IMR-90 (cell line): ENCODE results near the gene ZNF609. TPM values are rescaled to one million over a fixed set of nuclear protein-coding genes. Genes with fewer than 3 reads are reported as not detected.
"Not testable (repeated sequence)": the region's sequence is repeated elsewhere in the genome, so short reads cannot be mapped to it uniquely, and the experiment has no call there.

ENCODE experiments used
- ATAC-seq: fragments of 200-7000 bp; cut with Tn5 transposase; 2 replicates; pipeline ENCODE4 v1.9.1; 2020; ENCODE audit warnings: low read depth, mild to moderate bottlenecking, moderate library complexity
- BruUV-seq: library from RNA; stranded (reverse); fragments of 400-500 nt; replicated peaks from 2 replicates; lab custom pipeline; 2021; lab: Mats Ljungman, UMichigan
- CTCF ChIA-PET: fragments of 300-600 bp; formaldehyde crosslinking; extraction: SDS; loops from one replicate; lab custom pipeline; 2021; ENCODE audit warnings: antibody characterized with exemption; lab: Yijun Ruan, JAX
- POLR2A ChIA-PET: fragments of 300-600 bp; sonication (Branson Sonifier 250); formaldehyde crosslinking; loops from one replicate; lab custom pipeline; 2022; ENCODE audit warnings: antibody characterized with exemption; ENCODE audit not compliant: unreplicated experiment; lab: Charles Lee
- DNase-seq: peaks from one replicate; pipeline ENCODE4 v3.0.0; 2013
- H2AFZ ChIP-seq: replicated peaks from 2 replicates; pipeline ENCODE3; 2013; ENCODE audit warnings: low read length, mild to moderate bottlenecking; ENCODE audit not compliant: poor library complexity
- H2AK5ac ChIP-seq: 2 replicates; pipeline ENCODE4 v1.6.1; 2013; ENCODE audit warnings: low read depth, low read length, inconsistent platforms
- H2AK9ac ChIP-seq: replicated peaks from 2 replicates; pipeline ENCODE3; 2013; ENCODE audit warnings: mild to moderate bottlenecking, low read depth, low read length, moderate library complexity; ENCODE audit not compliant: poor library complexity
- H2BK120ac ChIP-seq: 2 replicates; pipeline ENCODE4 v1.6.1; 2013; ENCODE audit warnings: low read depth, low read length, inconsistent platforms
- H2BK15ac ChIP-seq: 3 replicates; pipeline ENCODE4 v1.6.1; 2013; ENCODE audit warnings: low read depth, low read length, inconsistent platforms
- H2BK20ac ChIP-seq: 2 replicates; pipeline ENCODE4 v1.6.1; 2013; ENCODE audit warnings: low read depth, mild to moderate bottlenecking, inconsistent platforms, low read length, moderate library complexity
- H2BK5ac ChIP-seq: 2 replicates; pipeline ENCODE4 v1.6.1; 2013; ENCODE audit warnings: mild to moderate bottlenecking, low read depth, low read length, inconsistent platforms; ENCODE audit not compliant: poor library complexity, severe bottlenecking
- H3K14ac ChIP-seq: replicated peaks from 2 replicates; pipeline ENCODE4 v1.6.1; 2013; ENCODE audit warnings: low read depth, low read length, inconsistent platforms
- H3K18ac ChIP-seq: 2 replicates; pipeline ENCODE4 v1.6.1; 2013; ENCODE audit warnings: low read depth, low read length, control low read depth
- H3K23ac ChIP-seq: 2 replicates; pipeline ENCODE4 v1.6.1; 2013; ENCODE audit warnings: low read depth, low read length, inconsistent platforms
- H3K27ac ChIP-seq: 2 replicates; pipeline ENCODE4 v1.5.1; 2013; ENCODE audit warnings: mild to moderate bottlenecking, control low read depth, low read length; ENCODE audit not compliant: insufficient read depth
- H3K27me3 ChIP-seq: 2 replicates; pipeline ENCODE4 v1.6.1; 2013; ENCODE audit warnings: low read length; ENCODE audit not compliant: control insufficient read depth, insufficient read depth
- H3K36me3 ChIP-seq: 2 replicates; pipeline ENCODE4 v1.6.1; 2013; ENCODE audit warnings: low read length, mixed read lengths; ENCODE audit not compliant: control insufficient read depth, insufficient read depth
- H3K4ac ChIP-seq: 2 replicates; pipeline ENCODE4 v1.6.1; 2013; ENCODE audit warnings: low read depth, low read length, inconsistent platforms
- H3K4me1 ChIP-seq: 2 replicates; pipeline ENCODE4 v1.6.1; 2013; ENCODE audit warnings: low read length, mixed read lengths; ENCODE audit not compliant: control insufficient read depth, insufficient read depth
- H3K4me2 ChIP-seq: 2 replicates; pipeline ENCODE4 v1.6.1; 2013; ENCODE audit warnings: low read depth, mild to moderate bottlenecking, control low read depth, low read length, moderate library complexity
- H3K4me3 ChIP-seq: 2 replicates; pipeline ENCODE4 v1.5.1; 2013; ENCODE audit warnings: low read depth, mild to moderate bottlenecking, control low read depth, low read length, moderate library complexity; ENCODE audit not compliant: insufficient read depth
- H3K56ac ChIP-seq: 2 replicates; pipeline ENCODE4 v1.6.1; 2013; ENCODE audit warnings: low read length, inconsistent platforms; ENCODE audit not compliant: insufficient read depth; ENCODE audit errors: extremely low read depth
- H3K79me1 ChIP-seq, 2 experiments: 2 replicates each; pipeline ENCODE4 v1.6.1; 2013; ENCODE audit warnings: low read length in 2 of 2, inconsistent platforms in 1 of 2, low read depth in 1 of 2
- H3K9ac ChIP-seq: 2 replicates; pipeline ENCODE4 v1.6.1; 2013; ENCODE audit warnings: low read depth, low read length, control low read depth
- H3K9me1 ChIP-seq: 2 replicates; pipeline ENCODE4 v1.6.1; 2013; ENCODE audit warnings: low read length, inconsistent platforms; ENCODE audit not compliant: insufficient read depth
- H3K9me3 ChIP-seq: 2 replicates; pipeline ENCODE4 v1.6.1; 2013; ENCODE audit warnings: low read length; ENCODE audit not compliant: control insufficient read depth, insufficient read depth
- H4K20me1 ChIP-seq: 2 replicates; pipeline ENCODE4 v1.6.1; 2013; ENCODE audit warnings: low read length, inconsistent platforms; ENCODE audit not compliant: insufficient read depth
- H4K5ac ChIP-seq: 2 replicates; pipeline ENCODE4 v1.6.1; 2013; ENCODE audit warnings: mild to moderate bottlenecking, low read depth, low read length, control low read depth
- H4K8ac ChIP-seq, 2 experiments: 2 replicates each; pipeline ENCODE4 v1.6.1; 2013; ENCODE audit warnings: low read depth in 2 of 2, low read length in 2 of 2, control low read depth in 1 of 2, inconsistent platforms in 1 of 2
- H4K91ac ChIP-seq: 2 replicates; pipeline ENCODE4 v1.6.1; 2013; ENCODE audit warnings: low read depth, low read length, inconsistent platforms; ENCODE audit not compliant: insufficient read depth
- dilution Hi-C: fragments of 300-500 bp; cut with HindIII; formaldehyde crosslinking; loops from one replicate; pipeline ENCODE4 v1.14.3; 2018; ENCODE audit warnings: low sequenced_read_pairs; ENCODE audit not compliant: unreplicated experiment
- in situ Hi-C: fragments of 300-500 bp; cut with MboI; formaldehyde crosslinking; loops from 3 replicates; pipeline ENCODE4 v1.14.3; 2019; ENCODE audit warnings: low sequenced_read_pairs, inconsistent platforms, mixed read lengths
- intact Hi-C: fragments of 100-400 bp; cut with micrococcal nuclease; formaldehyde crosslinking; loops from 2 replicates; pipeline ENCODE4 v1.10.0; 2022
- polyA plus RNA-seq, 3 experiments: library from polyadenylated mRNA; depleted of rRNA; stranded (reverse); fragments of >200 nt; gene quantifications; 2 replicates each; pipeline ENCODE4 v1.2.3, GENCODE V29; 2012; ENCODE audit warnings: low replicate concordance in 1 of 3
- total RNA-seq: library from RNA; depleted of rRNA; stranded (reverse); fragments of >200 nt; gene quantifications from 2 replicates; pipeline ENCODE4 v1.2.3, GENCODE V29; 2012

The ZNF609 gene
- total and polyA plus RNA-seq, 2 of the 4 experiments (the other 2 are of a cell fraction), result 10.4 to 12.5 TPM

- H3K4me2 ChIP-seq, H3K9me1 ChIP-seq, H2BK120ac ChIP-seq, DNase-seq, H4K5ac ChIP-seq, H3K18ac ChIP-seq, H2AFZ ChIP-seq, H4K8ac ChIP-seq, H3K9me3 ChIP-seq, H4K91ac ChIP-seq, H3K14ac ChIP-seq, intact Hi-C loops, H2BK20ac ChIP-seq, BruUV-seq, H3K36me3 ChIP-seq, H3K4me1 ChIP-seq, H3K23ac ChIP-seq, H3K27me3 ChIP-seq, H3K56ac ChIP-seq, dilution Hi-C loops, H3K4ac ChIP-seq, H3K27ac ChIP-seq, H2BK15ac ChIP-seq, H2AK5ac ChIP-seq, H3K9ac ChIP-seq, ATAC-seq, POLR2A ChIA-PET, H2BK5ac ChIP-seq, H2AK9ac ChIP-seq, in situ Hi-C loops, H3K4me3 ChIP-seq: not testable (repeated sequence)
- CTCF ChIA-PET, result interaction anchor here (0.5 to 2.0 kb wide), 2 partner anchors 9 to 112 kb away, joined by 4 to 6 read pairs; no protein-coding TSS in a partner anchor
- Histone ChIP-seq H3K79me1 (peaks cover 45 to 59% of the 10 kb centered on the region in 2 experiments), H4K20me1 (peaks cover 16% of the 10 kb centered on the region)
Measured at GRCh38 chr15:64644811-64645210, 184.4 kb downstream of the ZNF609 start.
